NCI-H1436 (cell line): Measurements from ENCODE around the gene KNDC1.
"Not testable (repeated sequence)": the region's sequence is repeated elsewhere in the genome, so short reads cannot be mapped to it uniquely, and the experiment has no call there.

Experiments
- DNase-seq: peaks from one replicate; lab custom pipeline; 2025; lab: John Stamatoyannopoulos, UW

Gene KNDC1

DNA sequence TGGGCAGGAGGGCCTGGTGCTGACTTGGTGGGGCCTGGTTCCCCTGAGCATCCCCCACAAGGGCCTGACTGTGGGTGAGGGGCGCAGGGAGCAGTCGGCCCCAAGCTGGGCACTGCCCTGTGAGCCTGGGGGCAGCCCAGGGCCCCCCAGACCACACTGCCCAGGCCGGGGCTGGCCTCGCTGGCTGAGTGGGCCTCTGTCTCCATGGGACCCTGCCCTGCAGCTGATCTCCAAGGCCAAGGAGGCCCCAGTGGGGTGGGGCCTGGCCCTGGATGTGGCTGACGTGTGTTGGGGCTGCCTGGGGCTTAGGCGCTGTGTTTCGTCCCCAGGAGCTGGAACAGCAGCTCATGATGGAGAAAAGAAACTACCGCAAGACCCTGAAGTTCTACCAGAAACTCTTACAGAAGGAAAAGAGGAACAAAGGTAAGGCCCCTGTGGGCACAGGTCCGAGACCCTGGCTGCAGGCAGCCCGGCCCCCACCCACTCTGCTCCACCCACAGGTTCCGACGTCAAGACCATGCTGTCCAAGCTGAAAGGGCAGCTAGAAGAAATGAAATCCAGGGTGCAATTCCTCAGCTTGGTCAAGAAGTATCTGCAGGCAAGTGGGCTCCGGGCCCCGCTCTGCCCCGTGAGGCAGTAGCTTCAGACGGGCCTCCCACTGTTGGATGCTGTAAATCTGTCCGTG is 46.5 kb downstream of the KNDC1 start:
- no peak for DNase-seq

DNA sequence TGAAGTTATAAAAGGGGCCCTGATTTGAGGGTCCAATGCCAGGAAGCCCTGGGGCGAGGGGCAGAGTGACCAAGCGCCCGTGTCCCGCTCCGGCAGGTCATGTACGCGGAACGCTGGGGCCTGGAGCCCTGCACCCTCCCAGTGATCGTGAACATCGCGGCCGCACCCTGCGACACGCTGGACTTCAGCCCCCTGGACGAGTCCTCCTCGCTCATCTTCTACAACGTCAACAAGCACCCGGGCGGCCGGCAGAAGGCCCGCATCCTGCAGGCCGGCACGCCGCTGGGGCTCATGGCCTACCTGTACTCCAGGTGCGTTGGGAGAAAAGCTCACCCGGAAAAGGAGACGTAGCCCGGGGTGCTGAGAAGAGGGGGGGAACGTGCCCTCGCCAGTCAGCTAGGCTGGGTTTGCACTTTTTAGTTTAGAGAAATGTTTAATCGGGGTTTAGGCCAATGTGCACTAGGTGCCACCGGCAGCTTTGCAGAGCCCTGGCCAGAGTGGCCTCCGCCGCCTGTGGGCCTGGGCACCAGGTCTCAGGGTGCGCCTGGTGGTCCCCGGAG is 47.1 kb downstream of the KNDC1 start:
- no peak for DNase-seq

DNA sequence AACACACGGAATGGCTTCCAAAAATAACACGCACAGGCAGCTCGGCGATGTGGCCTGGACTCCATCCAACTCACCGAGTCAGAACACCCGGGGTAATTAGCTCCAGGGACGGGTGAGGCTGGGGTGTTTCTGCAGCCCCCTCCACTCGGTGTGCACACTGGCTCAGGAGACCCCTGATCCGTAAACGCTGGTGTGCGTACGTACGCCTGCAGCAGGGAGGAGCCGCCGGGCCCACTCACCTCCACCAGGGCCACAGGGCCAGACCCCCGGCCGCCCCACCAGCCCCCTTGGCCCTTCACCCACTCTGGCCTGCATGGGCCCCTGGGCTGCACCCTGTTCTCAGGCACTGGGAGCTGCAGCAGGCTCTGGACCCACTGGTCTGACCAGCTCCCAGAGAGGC is 47.6 kb downstream of the KNDC1 start:
- DNase-seq: no peak

DNA sequence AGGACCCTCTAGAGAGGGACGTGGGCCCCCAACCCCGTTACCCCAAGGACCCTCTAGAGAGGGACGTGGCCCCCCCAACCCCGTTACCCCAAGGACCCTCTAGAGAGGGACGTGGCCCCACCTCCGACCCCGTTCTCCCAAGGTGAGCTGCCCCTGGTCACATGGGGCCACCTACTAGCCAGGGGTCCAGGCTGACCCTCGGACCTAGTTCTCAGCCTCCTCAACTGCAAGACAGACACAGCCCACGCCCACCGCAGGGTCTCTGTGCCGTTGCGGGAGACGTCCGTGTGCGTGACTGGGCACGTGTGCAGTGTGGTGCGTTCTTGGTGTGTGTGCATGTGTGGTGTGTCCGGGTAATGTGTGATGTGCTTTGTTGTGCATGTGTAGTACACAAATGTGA is 48.4 kb downstream of the KNDC1 start:
- no peak for DNase-seq

DNA sequence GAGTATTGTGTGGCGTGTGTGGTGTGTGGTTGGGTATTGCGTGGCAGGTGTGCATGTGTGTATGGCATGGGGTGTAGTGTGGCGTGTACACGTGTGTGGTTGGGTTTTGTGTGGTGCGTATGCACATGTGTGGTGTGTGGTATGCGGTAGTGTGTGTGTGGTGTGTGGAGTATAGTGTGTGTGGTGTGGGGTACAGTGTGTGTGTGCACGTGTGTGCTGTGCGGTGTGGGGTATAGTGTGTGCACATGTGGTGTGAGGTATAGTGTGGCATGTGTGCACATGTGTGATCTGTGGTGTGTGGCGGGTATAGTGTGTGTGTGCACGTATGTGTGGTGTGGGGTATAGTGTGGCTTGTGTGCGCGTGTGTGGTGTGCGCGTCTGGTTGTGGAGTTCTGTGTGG is 49.1 kb downstream of the KNDC1 start:
- DNase-seq: no peak

DNA sequence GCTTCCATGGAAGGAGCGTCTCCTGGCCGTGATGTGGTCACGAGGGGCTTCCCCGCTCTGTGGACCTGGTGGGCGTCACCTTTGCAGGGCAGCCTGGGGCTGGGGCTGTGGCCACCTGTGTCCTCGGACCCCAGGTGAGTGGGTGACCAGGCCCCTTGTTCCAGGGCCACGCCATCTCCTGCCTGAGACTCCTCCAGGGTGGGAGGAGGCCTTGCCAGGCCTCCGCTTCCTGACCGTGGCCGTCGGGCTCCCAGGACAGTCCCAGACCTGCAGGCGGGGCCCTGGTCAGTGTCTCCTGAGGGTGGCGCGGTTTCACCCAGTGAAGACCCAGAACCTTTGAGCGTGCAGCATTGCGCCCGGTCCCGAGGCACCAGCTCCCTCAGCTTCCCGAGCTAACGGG is 49.6 kb downstream of the KNDC1 start:
- DNase-seq: no peak

DNA sequence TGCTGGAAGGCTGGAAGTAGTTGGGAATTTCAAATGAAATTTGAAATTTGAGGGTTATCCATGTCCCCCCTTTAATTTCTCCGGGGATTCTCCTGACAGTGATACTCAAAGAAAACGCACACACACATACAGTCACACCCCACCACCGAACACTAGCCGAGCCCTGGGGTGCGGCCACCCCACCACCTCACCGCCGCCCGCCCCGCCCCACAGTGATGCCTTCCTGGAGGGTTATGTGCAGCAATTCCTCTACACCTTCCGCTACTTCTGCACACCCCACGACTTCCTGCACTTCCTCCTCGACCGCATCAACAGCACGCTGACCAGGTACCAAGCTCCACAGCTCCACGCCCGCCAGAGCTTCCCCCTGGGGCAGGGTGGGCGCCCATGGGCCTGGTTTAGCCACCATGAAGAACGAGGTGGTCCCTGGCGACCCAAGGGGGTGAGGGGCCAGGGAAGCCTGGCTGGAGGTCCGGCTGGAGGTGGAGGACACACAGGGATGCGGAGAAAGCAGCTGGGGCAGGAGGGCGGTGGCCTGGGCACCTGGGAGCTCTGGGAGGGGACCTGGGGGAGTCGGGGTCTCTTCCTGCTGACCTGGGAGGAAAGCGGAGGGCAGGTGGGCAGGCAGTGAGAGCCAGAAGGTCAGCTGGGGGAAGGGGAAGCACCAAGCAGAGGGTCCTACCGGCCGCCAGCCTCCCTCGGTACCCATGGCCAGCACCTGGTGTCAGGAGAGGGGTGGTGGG is 50.5 kb downstream of the KNDC1 start:
- no peak for DNase-seq

DNA sequence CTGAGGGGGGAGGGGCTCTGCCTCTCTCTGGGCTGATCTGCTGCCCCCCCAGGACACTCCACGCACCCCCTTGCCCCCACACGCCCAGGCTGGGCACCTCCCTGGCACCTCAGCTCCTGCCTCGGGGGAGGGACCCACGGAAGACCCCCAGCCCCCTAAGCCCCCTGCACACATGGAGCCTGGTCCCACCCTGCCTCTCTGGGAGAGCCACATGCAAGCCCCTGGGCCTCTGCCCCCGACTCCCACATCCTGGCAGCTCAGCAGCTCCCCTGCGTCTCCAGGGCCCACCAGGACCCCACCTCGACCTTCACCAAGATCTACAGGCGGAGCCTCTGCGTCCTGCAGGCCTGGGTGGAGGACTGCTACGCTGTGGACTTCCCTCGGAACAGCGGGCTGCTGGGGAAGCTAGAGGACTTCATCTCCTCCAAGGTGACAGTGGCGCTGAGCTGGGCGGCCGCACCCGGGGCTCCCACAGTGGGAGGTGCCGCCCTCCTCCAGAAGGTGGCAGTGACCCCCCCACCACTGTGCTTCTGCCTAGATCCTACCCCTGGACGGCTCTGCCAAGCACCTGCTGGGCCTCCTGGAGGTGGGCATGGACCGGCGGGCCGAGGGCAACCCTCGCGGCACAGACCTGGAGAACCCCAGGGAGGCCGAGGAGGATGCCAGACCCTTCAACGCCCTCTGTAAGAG is 51.3 kb downstream of the KNDC1 start:
- DNase-seq: no peak

DNA sequence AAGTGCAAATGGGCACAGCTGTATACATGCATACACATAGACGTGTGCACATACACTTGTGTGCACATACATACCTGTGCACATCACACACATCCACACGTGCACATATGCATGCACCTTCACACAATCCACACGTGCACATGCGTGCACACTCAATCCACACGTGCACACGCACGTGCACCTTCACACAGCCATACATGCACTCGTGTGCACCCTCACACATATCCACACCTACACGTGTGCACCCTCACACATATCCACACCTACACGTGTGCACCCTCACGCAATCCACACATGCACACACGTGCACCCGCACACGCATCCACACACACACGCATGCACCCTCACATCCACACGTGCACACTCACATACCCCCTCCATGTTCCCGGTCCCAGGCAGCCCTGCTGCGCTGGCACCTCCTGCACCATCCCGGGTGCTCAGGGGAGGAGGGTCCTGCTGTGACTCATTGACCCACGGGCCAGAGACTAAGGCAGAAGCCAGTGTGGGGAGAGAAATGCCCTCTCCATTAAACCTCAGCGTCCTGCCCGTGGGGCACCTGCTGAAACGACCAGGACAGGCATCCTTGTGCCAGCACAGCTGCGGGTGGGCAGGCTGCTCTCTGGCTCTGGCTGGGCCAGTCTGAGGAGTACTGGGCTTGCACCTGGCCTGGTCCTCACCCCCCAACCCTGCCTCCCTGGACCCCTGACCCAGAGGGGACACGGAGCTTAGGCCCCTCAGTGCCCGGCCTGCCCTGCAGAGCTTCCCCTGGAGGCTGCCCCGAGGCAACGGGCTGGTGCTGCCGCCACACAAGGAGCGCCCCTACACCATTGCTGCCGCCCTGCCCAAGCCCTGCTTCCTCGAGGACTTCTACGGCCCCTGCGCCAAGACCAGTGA is 52.2 kb downstream of the KNDC1 start:
- no peak for DNase-seq

DNA sequence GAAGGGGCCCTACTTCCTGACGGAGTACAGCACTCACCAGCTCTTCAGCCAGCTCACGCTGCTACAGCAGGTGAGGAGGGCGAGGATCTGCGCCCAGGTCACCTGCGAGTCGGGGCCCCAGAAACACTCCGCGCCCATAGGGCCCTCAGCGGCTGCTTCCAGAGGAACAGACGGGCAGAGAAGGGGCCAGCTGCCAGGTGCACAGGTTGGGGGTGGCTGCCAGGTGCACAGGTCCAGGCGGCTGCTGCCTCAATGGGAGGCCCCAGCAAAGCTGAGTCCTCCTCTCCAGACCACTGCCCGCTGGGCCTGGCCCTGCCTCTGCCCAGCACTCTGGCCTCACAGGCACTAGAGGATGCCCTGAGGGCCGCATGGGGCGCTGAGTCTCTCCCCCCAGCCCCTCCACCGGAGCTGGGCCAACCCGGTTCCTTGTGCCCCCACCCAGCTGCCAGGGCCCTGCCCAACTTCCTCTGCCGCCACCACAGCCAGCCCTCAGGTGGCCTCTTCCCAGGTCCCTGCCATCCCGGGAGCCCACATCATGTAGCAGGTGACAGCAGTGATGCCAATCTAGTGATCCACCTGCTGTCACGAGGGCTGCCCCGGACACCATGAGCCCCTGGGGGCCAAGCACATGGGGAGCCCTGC is 53.0 kb downstream of the KNDC1 start:
- DNase-seq: no peak

DNA sequence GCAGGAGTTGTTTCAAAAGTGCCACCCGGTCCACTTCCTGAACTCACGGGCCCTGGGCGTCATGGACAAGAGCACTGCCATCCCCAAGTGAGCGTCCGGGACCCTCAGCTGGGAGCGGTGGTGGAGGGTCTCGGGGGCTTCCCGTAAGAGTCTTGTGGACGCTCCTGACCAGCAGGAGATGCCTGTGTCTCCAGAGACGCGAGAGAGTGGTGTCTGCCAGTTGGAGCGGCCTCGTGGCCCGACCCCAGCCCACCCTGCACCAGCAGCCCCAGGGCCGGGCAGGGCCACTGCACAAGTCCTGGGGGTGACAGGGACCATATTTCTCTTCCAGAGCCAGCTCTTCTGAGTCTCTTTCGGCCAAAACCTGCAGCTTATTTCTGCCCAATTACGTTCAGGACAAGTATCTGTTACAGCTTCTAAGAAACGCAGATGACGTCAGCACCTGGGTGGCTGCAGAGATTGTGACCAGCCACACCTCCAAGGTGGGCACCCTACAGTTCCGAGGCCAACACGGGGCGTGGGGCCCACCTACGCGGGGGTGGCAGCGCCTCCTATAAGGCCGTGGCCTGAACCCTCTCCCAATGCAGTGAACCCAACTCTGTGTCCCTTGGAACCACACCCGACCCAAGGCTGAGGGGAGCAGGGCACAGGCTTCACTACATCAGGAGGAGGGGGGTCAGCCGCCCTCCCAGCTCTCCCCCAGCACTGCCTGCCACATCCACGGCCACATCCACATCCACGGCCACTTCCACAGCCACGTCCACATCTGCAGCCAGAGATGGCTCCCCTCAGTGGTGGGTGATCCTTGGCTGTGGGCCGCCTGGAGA is 53.8 kb downstream of the KNDC1 start:
- no peak for DNase-seq

DNA sequence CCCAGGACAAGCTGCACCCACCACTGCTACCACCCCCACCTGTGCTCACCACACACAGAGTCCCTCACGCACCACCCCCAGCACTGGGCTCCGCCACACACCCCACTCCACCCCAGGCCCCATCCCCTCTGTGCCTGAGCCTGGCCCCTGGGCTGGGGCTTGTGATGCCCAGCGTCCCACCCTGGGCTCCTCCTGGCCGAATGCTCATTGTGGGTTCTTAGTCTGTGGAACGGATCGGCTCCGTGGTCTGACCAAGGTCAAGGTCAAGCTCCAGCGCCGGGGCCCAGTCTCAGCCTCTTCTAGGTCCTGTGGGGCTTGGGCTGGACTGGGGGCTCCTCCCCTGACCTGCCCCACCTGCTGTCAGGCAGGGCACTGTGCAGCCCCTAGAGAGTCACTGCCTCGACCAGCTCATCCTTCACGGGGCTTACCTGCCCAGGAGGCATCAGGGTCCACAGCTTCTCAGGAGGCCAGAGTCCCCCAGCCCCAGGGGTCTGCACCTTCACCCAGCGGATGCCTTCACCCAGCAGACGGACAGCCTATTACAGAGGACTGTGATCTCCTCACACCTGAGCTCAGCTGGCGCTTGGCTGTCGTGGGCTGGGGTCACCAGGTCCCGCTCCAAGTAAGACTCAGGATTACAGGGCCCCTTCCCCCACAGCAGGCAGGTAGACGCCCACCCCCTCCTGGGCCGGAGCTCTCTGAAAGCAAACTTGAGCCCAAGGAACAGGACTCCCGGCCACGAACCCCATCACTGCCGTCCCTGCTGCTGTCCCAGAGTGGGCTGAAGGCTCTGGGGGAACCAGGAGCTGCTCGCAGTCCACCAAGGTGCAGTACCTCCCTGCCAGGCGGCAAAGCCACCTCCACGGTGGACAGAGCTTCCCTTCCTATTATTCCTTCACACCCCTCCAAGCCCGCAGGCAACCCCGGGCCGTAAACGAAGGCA is 54.7 kb downstream of the KNDC1 start:
- DNase-seq: no peak

DNA sequence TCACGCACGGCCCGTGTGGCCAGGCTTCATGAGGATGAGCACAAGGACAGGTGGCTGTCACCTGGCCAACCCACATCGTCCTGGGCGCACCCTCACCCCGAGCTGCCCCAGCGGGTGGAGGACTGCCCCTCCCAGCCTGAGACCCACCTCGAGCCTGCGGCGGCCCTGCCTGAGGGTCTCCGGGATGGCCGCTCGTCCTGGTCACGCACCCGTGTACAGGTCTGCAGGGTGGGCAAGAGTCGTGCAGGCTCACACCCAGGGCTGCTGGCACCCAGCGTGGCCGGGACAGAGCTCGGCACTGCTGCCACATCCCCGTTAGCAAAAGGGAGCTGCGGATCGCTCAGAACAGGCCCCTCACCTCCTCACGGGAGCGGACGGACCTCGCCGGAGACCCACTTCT is 55.6 kb downstream of the KNDC1 start:
- no peak for DNase-seq

DNA sequence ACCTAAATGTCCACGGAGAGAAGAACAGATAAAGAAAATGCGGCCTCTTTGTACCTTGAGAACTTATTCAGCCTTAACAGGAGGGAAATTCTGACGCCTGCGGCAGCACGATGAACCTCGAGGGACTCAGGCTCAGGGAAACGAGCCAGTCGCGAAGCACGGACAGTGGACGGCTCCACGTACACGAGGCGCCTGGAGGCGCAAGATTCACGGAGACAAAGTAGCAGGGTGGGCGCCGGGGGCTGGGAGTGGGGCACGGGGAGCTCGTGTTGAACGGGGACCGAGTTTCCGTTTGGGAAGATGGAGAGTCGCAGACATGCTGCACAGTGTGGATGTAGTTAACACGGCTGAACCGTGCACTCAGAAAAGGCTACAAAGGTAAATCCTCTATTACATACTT is 56.8 kb downstream of the KNDC1 start:
- no peak for DNase-seq

DNA sequence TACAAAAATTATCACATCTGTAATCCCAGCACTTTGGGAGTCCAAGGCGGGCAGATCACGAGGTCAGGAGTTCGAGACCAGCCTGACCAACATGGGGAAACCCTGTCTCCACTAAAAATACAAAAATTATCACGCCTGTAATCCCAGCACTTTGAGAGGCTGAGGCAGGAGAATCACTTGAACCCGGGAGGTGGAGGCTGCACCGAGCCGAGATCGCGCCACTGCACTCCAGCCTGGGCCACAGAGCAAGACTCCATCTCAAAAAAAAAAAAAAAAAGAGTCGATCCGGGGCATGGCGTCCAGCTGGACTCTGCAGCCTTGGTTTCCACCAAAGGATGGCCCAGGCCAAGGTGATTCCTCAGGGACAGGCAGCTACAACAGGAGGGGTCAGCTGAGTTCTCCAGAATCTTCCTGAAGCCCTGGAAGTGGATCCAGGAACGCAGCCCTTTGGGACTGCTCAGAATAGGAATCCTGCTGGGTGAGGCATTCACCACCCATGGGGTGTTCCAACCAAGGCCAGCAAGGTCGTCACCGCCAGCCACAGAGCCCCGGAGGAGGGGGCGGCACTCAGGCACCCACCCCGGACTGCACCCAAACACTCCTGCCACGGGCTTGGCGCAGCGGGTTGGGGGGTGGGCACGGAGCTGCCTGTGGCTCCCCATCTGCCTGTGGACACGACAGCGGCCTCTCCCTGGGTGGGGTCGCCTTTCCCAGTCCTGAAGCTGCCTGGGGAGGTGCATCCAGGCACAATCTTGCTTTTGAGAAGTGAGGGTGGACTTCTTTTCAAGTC is 58.0 kb downstream of the KNDC1 start:
- DNase-seq: no peak

DNA sequence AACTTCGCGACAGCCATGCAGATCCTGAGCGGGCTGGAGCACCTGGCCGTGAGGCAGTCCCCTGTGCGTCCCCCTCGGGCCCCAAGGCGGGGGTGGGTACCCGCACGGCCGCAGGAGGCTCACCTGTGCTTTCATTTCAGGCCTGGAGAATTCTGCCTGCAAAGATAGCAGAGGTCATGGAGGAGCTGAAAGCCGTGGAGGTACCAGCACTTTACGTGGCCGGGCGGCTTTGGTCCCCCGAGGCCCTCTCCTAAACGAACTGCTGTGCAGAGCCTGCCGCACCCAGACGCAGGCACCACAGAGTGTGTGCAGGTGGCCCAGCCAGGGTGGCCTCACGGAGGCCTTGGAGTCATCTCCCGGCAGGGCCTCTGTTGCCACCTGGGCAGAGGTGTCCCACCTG is 58.9 kb downstream of the KNDC1 start:
- DNase-seq: no peak

DNA sequence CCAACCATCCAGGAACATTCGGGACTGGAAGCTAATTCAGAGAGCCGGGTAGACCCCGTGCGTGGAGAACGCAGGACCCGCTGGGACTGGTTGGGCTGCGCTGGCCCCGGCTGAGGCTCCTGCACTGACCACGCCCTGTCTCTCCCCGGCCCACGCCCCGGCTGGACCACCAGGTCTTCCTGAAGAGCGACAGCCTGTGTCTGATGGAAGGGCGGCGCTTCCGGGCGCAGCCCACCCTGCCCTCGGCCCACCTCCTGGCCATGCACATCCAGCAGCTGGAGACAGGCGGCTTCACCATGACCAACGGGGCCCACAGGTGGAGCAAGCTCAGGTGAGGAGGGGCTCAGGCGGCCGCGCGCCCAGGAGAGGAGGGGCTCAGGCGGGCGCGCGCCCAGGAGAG is 59.8 kb downstream of the KNDC1 start:
- no peak for DNase-seq

DNA sequence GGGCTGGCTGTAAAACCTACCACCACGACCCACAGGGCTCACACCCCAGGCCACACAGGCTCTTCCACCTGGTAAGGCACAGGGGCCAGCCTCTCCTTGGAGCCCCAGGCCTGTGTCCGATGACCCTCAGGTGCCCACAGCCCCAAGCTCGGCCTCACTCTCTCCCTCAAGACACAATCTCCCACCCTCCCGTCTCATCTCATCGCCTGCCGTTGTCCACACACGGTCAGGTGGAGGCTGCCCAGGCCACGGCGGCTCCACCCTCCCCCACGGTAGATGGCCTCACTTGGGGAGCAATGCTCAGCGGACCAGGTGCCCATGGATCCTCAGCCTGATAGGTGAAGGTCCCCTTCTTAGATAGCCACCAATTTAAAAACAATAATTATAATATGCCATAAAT is 61.3 kb downstream of the KNDC1 start:
- DNase-seq: no peak

DNA sequence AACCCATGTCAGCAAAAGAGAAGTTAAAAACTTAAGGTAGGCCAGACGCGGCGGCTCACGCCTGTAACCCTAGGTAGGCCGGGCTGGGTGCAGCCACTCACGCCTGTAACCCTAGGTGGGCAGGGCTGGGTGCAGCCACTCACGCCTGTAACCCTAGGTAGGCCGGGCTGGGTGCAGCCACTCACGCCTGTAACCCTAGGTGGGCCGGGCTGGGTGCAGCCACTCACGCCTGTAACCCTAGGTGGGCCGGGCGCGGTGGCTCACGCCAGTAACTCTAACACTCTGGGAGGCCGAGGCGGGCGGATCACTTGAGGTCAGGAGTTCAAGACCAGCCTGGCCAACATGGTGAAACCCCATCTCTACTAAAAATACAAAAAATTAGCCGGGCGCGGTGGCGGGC is 61.7 kb downstream of the KNDC1 start:
- not testable (repeated sequence) for DNase-seq
